Body of pancreas (tissue), 4 donors: ENCODE data around the gene DAB2IP. TPM values are rescaled to one million over a fixed set of nuclear protein-coding genes. Genes with fewer than 3 reads are reported as not detected.

Experiments
- ATAC-seq: fragments of 150-250 bp; one replicate; pipeline ENCODE4 v1.9.1; 2016
- DNase-seq, 4 donors: peaks; one replicate each; pipeline ENCODE4 v3.0.0-alpha.2; 2019
- H3K27ac ChIP-seq, 4 donors: fragments of 200-600 bp; sonication (generic); 1 replicate in 3 of 4; 2 replicates in 1 of 4; pipeline versions ENCODE4 v1.5.1 to v1.6.1; 2016 to 2019; ENCODE audit warnings: mild to moderate bottlenecking in 1 of 4, mixed read lengths in 1 of 4, moderate library complexity in 1 of 4
- H3K27me3 ChIP-seq, 2 donors: fragments of 200-600 bp; sonication (generic); one replicate each; pipeline ENCODE4 v1.6.0; 2016; ENCODE audit warnings: mild to moderate bottlenecking in 1 of 2
- H3K36me3 ChIP-seq, 2 donors: fragments of 200-600 bp; sonication (generic); replicated peaks in 1 of 2; 2 replicates each; pipeline ENCODE4 v1.5.1; 2016; ENCODE audit warnings: low read depth in 2 of 2; ENCODE audit not compliant: insufficient read depth in 1 of 2
- H3K4me1 ChIP-seq: fragments of 200-600 bp; sonication (generic); one replicate; pipeline ENCODE4 v1.6.0; 2016
- H3K4me3 ChIP-seq, 2 donors: fragments of 200-600 bp; sonication (generic); 1 replicate in 1 of 2; 2 replicates in 1 of 2; pipeline ENCODE4 v1.5.1; 2016 to 2019
- H3K9me3 ChIP-seq, 3 donors: fragments of 200-600 bp; sonication (generic); 1 replicate in 2 of 3; 2 replicates in 1 of 3; pipeline ENCODE4 v1.5.1; 2016
- CTCF ChIP-seq, 7 experiments: fragments of 450-650 bp in 4 of 7; fragments of 200-600 bp in 3 of 7; sonication (generic) in 3 of 7; IDR thresholded peaks; one replicate each; pipeline ENCODE4 v1.5.1; 2016 to 2019; ENCODE audit warnings: antibody characterized with exemption in 7 of 7
- POLR2A ChIP-seq, 3 donors: fragments of 450-650 bp; IDR thresholded peaks; one replicate each; pipeline ENCODE4 v1.6.1; 2016; ENCODE audit warnings: antibody characterized with exemption in 3 of 3, mild to moderate bottlenecking in 2 of 3
- WGBS, 2 donors: methylation state at CpG; one replicate each; pipeline ENCODE4 v1.1.5; 2017; 5-methylcytosine and 5-hydroxymethylcytosine counted together
- intact Hi-C: fragments of 100-400 bp; cut with DNase I; formaldehyde crosslinking; loops from one replicate; pipeline ENCODE4 v1.15.1; 2023
- total RNA-seq, 2 donors: library from RNA; depleted of rRNA; stranded (reverse); fragments of >200 nt; gene quantifications; one replicate each; pipeline ENCODE4 v1.1.0, GENCODE V29; 2016

The DAB2IP gene
- total RNA-seq = 10 to 100 TPM; 25.2 to 34.9 TPM

- 0% methylated on average over 1 to 62 of the region's 79 CpGs for WGBS, 2 donors
- Histone ChIP-seq H3K9me3 (no peaks in the 10 kb centered on the region), H3K36me3 (no peaks in the 10 kb centered on the region), H3K4me3 (peak within 1 kb of the TSS in 1 of 2 donors; percentile 19), H3K27me3 (no peaks in the 10 kb centered on the region), H3K27ac (peak within 1 kb of the TSS; percentile 11 to 70 (median 62)), H3K4me1 (peaks cover 58% of the 10 kb centered on the region)
- TF ChIP-seq CTCF (IDR thresholded peaks at IDR 0.05) = no peak
- TF ChIP-seq POLR2A (IDR thresholded peaks at IDR 0.05) = peak in 2 of 3 donors; percentile 16 to 27
- peak; percentile 80 for ATAC-seq
- intact Hi-C loops = no loop called here
- peak; percentile 63 to 77 (median 65) for DNase-seq
Observed at GRCh38 chr9:121651295-121652020, at the start of gene DAB2IP. DAB2IP (plus strand) TSS chr9:121651634; CDS start chr9:121651776, 142 bp downstream.

DNA sequence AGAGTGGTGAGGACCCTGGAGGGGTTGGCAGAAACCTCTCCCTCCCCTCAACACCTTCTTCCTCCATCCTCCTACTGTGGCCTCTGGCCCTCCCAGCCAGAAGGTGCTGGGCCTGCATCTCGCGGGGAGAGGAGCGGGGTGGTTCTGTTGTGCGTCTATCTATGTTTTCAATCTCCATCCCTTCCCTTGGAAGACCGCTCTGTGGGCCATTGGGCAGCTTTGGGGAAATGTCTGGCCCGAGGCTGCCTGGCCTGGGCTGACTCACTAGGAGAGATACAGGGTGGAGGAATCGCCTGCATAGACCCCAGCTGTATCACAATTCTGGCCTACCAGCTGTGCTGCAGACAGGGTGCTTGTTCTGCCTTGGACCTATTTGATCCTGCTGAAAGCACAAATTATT, 48.4 kb upstream of the DAB2IP start:
- ATAC-seq = no peak
- H3K9me3 ChIP-seq = no peaks in the 10 kb centered on the region
- intact Hi-C loops = no loop called here
- TF ChIP-seq POLR2A (IDR thresholded peaks at IDR 0.05) (no peak), CTCF (IDR thresholded peaks at IDR 0.05) (no peak)
- 88 to 89% methylated on average over 5 to 7 of the region's 7 CpGs for WGBS, 2 donors
- no peaks in the 10 kb centered on the region for H3K27me3 ChIP-seq
- no peak overlapping the region for H3K27ac ChIP-seq
- no peaks in the 10 kb centered on the region for H3K36me3 ChIP-seq
- H3K4me3 ChIP-seq = no peak overlapping the region
- no peak for DNase-seq
- H3K4me1 ChIP-seq = peaks cover 48% of the 10 kb centered on the region

DNA sequence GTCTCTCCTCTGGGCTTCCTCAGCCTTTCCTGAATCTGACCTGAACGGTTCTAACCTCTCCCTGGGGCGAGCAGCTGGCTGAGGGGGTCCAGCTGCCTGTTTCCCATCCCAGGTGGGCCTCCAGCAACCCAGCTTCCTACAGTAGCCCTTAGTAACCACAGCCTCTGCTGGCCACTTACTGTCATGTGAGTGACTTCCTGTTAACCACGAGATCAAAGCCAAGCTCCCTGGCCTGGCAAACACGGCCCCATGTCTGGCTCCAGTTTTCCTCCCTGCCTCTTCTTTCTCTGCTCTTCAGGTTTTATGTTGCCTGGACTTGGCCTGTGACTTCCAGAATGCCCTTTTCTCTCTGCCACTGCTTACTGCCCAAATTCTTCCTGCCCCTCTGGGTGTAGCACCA, 47.2 kb upstream of the DAB2IP start:
- TF ChIP-seq POLR2A (IDR thresholded peaks at IDR 0.05) (no peak), CTCF (IDR thresholded peaks at IDR 0.05) (no peak)

DNA sequence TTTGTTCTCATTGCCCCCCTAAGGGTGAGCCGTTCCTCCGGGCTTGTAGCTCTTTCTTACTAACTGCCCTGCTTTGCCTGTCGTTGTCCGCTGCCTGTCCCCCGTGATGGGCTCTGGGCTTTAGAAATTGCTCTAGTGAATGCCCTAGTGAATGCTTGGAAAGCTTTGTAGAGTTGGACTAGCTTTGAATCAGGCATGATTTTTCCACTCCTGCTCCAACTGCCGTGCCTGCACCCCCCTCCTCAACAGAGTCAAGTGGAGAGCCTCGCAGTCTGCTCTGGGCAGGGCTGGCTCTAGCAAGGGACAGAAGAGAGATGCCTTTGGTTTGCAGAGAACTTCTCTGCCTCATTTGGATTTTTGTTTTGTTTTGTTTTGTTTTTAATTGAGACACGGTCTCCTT, 46.8 kb upstream of the DAB2IP start:
- peak overlapping the region in 1 of 4 donors; percentile 1 for H3K27ac ChIP-seq
- ATAC-seq = no peak
- WGBS, 2 donors = 90 to 91% methylated on average over 8 of the region's 8 CpGs

More for the DNA sequence above, 47.2 kb upstream of the DAB2IP start:
- Histone ChIP-seq H3K4me1 (peaks cover 38% of the 10 kb centered on the region), H3K9me3 (no peaks in the 10 kb centered on the region), H3K4me3 (no peak overlapping the region), H3K27ac (peak overlapping the region in 1 of 4 donors; percentile 1), H3K36me3 (no peaks in the 10 kb centered on the region), H3K27me3 (no peaks in the 10 kb centered on the region)
- 34 to 38% methylated on average over 2 to 4 of the region's 4 CpGs for WGBS, 2 donors
- ATAC-seq (no peak), DNase-seq (peak in 3 of 4 donors; percentile 20 to 40 (median 20))
- intact Hi-C loops = no loop called here

More for the DNA sequence above, 46.8 kb upstream of the DAB2IP start:
- Histone ChIP-seq H3K9me3 (no peaks in the 10 kb centered on the region), H3K27me3 (no peaks in the 10 kb centered on the region), H3K4me3 (no peak overlapping the region), H3K4me1 (peaks cover 42% of the 10 kb centered on the region), H3K36me3 (no peaks in the 10 kb centered on the region)
- TF ChIP-seq POLR2A (IDR thresholded peaks at IDR 0.05) (no peak), CTCF (IDR thresholded peaks at IDR 0.05) (no peak)
- intact Hi-C loops = no loop called here
- no peak for DNase-seq
